ENCODE results near the gene GOPC. TPM values are rescaled to one million over a fixed set of nuclear protein-coding genes. Genes with fewer than 3 reads are reported as not detected.

The GOPC gene
- total RNA-seq, 1 donor from 2014 or later, result 49.0 TPM

DNA sequence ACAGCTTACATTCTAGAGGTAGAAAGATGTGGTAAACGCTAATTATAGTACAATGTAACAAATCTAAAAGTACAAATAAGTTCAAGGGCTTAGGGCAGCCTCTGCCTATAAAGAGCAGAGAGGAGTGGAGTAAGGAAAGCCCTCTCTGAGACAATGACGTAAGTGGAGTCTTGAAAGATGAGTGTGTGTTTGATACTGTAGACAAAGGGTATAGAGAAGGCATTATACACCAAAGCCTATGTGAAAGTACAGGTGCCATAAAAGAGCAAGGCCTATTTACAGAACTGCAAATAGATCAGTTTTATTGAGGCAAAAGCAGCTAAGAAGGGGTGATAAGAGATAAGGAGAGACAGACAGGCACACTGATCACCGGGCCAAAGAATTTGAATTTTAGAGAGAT, 10.9 kb downstream of the GOPC start:
- FAIRE-seq, result no peak
- no peaks in the 10 kb centered on the region for H3K27me3 ChIP-seq (ENCODE audit: control insufficient read depth, insufficient read depth, low read length)
- H3K36me3 ChIP-seq (ENCODE audit: control insufficient read depth, insufficient read depth, low read length), result peaks cover 1% of the 10 kb centered on the region
- TF ChIP-seq, protein P1, sequence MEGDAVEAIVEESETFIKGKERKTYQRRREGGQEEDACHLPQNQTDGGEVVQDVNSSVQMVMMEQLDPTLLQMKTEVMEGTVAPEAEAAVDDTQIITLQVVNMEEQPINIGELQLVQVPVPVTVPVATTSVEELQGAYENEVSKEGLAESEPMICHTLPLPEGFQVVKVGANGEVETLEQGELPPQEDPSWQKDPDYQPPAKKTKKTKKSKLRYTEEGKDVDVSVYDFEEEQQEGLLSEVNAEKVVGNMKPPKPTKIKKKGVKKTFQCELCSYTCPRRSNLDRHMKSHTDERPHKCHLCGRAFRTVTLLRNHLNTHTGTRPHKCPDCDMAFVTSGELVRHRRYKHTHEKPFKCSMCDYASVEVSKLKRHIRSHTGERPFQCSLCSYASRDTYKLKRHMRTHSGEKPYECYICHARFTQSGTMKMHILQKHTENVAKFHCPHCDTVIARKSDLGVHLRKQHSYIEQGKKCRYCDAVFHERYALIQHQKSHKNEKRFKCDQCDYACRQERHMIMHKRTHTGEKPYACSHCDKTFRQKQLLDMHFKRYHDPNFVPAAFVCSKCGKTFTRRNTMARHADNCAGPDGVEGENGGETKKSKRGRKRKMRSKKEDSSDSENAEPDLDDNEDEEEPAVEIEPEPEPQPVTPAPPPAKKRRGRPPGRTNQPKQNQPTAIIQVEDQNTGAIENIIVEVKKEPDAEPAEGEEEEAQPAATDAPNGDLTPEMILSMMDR (IDR thresholded peaks at IDR 0.05; ENCODE audit: insufficient read depth, low read length, severe bottlenecking), result no peak
- H3K4me3 ChIP-seq (ENCODE audit: low read depth, low read length), result no peak overlapping the region
- peak; percentile 13 for DNase-seq (ENCODE audit: low read depth)

DNA sequence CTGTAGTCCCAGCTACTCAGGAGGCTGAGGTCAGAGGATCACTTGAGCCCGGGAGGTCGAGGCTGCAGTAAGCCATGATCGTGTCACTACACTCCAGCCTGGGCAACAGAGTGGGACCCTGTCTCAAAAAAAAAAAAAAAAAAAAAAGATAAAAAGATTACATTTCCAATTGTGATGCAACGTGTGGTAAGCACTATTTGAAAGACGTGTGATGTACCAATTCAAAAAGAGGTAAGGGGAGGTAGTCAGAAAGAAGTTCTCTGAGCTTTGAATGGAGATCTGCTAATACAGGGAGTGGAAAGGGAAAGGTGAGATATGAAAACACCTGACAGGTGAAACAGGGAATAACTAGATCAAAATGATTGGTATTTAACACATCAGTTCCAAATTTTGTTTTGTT, 11.9 kb downstream of the GOPC start:
- FAIRE-seq, result no peak
- H3K36me3 ChIP-seq (ENCODE audit: control insufficient read depth, insufficient read depth, low read length), result peaks cover 1% of the 10 kb centered on the region
- no peaks in the 10 kb centered on the region for H3K27me3 ChIP-seq (ENCODE audit: control insufficient read depth, insufficient read depth, low read length)
- TF ChIP-seq, protein P1 (IDR thresholded peaks at IDR 0.05; ENCODE audit: insufficient read depth, low read length, severe bottlenecking), result no peak
- no peak for DNase-seq (ENCODE audit: low read depth)
- no peak overlapping the region for H3K4me3 ChIP-seq (ENCODE audit: low read depth, low read length)

DNA sequence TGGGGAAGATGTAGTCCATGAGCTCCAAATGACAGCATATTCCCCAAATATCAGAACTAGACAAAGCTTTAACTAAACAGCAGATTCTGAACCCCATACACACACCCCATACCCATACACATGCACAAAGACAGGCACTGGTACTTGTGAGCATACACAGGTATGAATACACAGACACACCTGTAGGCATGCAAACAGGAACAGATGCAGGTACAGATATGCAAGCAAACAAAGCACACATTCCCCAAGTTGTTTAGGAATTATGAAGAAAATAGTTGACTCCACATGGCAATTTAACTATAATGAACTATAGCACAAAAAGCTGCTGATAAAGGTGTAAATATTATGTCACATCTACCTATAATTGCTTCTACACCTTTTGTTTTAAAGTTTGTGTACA, 16.7 kb downstream of the GOPC start:
- H3K4me3 ChIP-seq (ENCODE audit: low read depth, low read length), result no peak overlapping the region
- H3K36me3 ChIP-seq (ENCODE audit: control insufficient read depth, insufficient read depth, low read length), result peaks cover 4% of the 10 kb centered on the region
- no peaks in the 10 kb centered on the region for H3K27me3 ChIP-seq (ENCODE audit: control insufficient read depth, insufficient read depth, low read length)
- TF ChIP-seq, protein P1 (IDR thresholded peaks at IDR 0.05; ENCODE audit: insufficient read depth, low read length, severe bottlenecking), result no peak
- no peak for FAIRE-seq
- no peak for DNase-seq (ENCODE audit: low read depth)

DNA sequence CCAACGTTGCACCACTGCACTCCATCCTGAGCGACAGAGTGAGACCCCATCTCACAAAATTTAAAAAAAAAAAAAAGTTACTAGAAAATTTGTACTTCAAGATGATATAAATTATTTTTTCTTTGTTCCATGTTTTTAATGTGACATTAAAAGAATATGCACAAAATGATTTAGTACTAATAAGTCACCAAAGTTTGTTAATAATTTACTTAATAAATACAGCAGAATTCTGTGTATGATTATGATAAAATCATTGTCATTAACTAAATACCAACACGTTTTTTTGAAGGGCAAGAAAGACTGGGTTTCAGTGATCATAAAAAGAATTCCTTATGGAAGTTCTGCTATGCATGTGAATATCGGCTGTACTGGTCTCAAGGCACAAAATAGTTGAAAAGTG, 28.1 kb downstream of the GOPC start:
- no peak for DNase-seq (ENCODE audit: low read depth)
- peaks cover 6% of the 10 kb centered on the region for H3K36me3 ChIP-seq (ENCODE audit: control insufficient read depth, insufficient read depth, low read length)
- no peaks in the 10 kb centered on the region for H3K27me3 ChIP-seq (ENCODE audit: control insufficient read depth, insufficient read depth, low read length)
- TF ChIP-seq, protein P1 (IDR thresholded peaks at IDR 0.05; ENCODE audit: insufficient read depth, low read length, severe bottlenecking), result no peak
- no peak for FAIRE-seq
- no peak overlapping the region for H3K4me3 ChIP-seq (ENCODE audit: low read depth, low read length)

DNA sequence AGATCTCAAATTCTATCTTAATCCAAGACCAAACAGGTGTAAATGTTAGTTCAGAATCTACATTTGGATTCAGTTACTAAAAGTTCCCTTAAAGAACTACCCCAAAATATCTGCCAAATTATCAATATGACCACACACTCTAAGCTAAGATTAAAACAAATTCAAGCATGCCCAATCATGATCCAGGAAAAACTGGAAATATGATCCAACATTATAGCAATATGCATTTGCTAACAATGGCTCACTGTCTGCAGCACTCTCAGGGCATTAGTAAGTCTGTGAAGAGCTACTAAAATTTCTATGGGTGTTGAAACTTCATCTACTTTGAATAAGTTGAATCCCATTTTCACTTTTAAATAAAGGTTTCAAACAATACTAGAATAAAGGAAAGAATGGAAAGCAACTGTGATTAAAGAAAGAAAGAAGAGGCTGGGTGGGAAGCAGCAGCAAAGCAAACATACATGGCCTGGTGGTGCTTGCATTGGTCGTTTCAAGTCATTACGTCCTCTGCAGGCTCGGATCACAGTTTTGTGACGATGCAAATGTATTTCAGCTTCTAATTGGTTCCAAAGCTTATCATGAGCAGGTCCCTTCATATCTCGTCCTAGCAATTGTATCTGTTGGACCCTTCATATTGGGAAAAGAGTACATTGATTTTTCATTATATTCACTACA, 29.2 kb downstream of the GOPC start:
- no peak overlapping the region for H3K4me3 ChIP-seq (ENCODE audit: low read depth, low read length)
- H3K36me3 ChIP-seq (ENCODE audit: control insufficient read depth, insufficient read depth, low read length), result peaks cover 4% of the 10 kb centered on the region
- peak; percentile 32 for FAIRE-seq
- peak; percentile 73 for DNase-seq (ENCODE audit: low read depth)
- no peaks in the 10 kb centered on the region for H3K27me3 ChIP-seq (ENCODE audit: control insufficient read depth, insufficient read depth, low read length)
- TF ChIP-seq, protein P1 (IDR thresholded peaks at IDR 0.05; ENCODE audit: insufficient read depth, low read length, severe bottlenecking), result no peak
